ENCODE measurements around the gene CNTN4.

The CNTN4 gene

GRCh38 chr3:2589336-2589969 is 490.8 kb downstream of the CNTN4 start:
- no peak for DNase-seq (ENCODE audit: low read depth, low spot score)

GRCh38 chr3:2595486-2595885 is 496.8 kb downstream of the CNTN4 start:
- no peak for DNase-seq (ENCODE audit: low read depth, low spot score)

- no peak for DNase-seq (ENCODE audit: low read depth, low spot score)
Measured at GRCh38 chr3:2597615-2598014, 498.9 kb downstream of the CNTN4 start.

- DNase-seq (ENCODE audit: low read depth, low spot score) = no peak
Measured at GRCh38 chr3:2599471-2599870, 500.8 kb downstream of the CNTN4 start.

- DNase-seq (ENCODE audit: low read depth, low spot score) = no peak
Measured at GRCh38 chr3:2603692-2604289, 505.1 kb downstream of the CNTN4 start.

- DNase-seq (ENCODE audit: low read depth, low spot score) = no peak
Measured at GRCh38 chr3:2614578-2614977, 515.9 kb downstream of the CNTN4 start.

GRCh38 chr3:2615080-2615479 is 516.4 kb downstream of the CNTN4 start:
- no peak for DNase-seq (ENCODE audit: low read depth, low spot score)

GRCh38 chr3:2623436-2623835 is 524.8 kb downstream of the CNTN4 start:
- no peak for DNase-seq (ENCODE audit: low read depth, low spot score)

GRCh38 chr3:2628117-2628516 is 529.5 kb downstream of the CNTN4 start:
- no peak for DNase-seq (ENCODE audit: low read depth, low spot score)

- DNase-seq (ENCODE audit: low read depth, low spot score) = no peak
Measured at GRCh38 chr3:2635511-2635910, 536.8 kb downstream of the CNTN4 start.

GRCh38 chr3:2643606-2644005 is 544.9 kb downstream of the CNTN4 start:
- DNase-seq (ENCODE audit: low read depth, low spot score) = no peak

GRCh38 chr3:2645001-2645400 is 546.3 kb downstream of the CNTN4 start:
- DNase-seq (ENCODE audit: low read depth, low spot score) = no peak

- no peak for DNase-seq (ENCODE audit: low read depth, low spot score)
Measured at GRCh38 chr3:2650746-2651145, 552.1 kb downstream of the CNTN4 start.

- no peak for DNase-seq (ENCODE audit: low read depth, low spot score)
Measured at GRCh38 chr3:2652386-2652785, 553.7 kb downstream of the CNTN4 start.

- DNase-seq (ENCODE audit: low read depth, low spot score) = no peak
Measured at GRCh38 chr3:2653706-2654105, 555.0 kb downstream of the CNTN4 start.

GRCh38 chr3:2655229-2655701 is 556.6 kb downstream of the CNTN4 start:
- no peak for DNase-seq (ENCODE audit: low read depth, low spot score)

GRCh38 chr3:2656806-2657777 is 558.4 kb downstream of the CNTN4 start:
- no peak for DNase-seq (ENCODE audit: low read depth, low spot score)

- DNase-seq (ENCODE audit: low read depth, low spot score) = no peak
Measured at GRCh38 chr3:2657971-2658370, 559.3 kb downstream of the CNTN4 start.

GRCh38 chr3:2659896-2660295 is 561.2 kb downstream of the CNTN4 start:
- DNase-seq (ENCODE audit: low read depth, low spot score) = no peak

GRCh38 chr3:2661078-2661477 is 562.4 kb downstream of the CNTN4 start:
- no peak for DNase-seq (ENCODE audit: low read depth, low spot score)

- no peak for DNase-seq (ENCODE audit: low read depth, low spot score)
Measured at GRCh38 chr3:2677501-2677900, 578.8 kb downstream of the CNTN4 start.

- no peak for DNase-seq (ENCODE audit: low read depth, low spot score)
Measured at GRCh38 chr3:2680236-2680635, 581.6 kb downstream of the CNTN4 start.
